ENCODE data around the gene PKD1L1.
"Not testable (repeated sequence)": the region's sequence is repeated elsewhere in the genome, so short reads cannot be mapped to it uniquely, and the experiment has no call there.

PKD1L1 gene

GRCh38 chr7:47935336-47935735, 12.9 kb downstream of the PKD1L1 start:
- Histone ChIP-seq H3K9me3 (ENCODE audit: insufficient read depth, low read depth, low read length) (no peaks in the 10 kb centered on the region), H3K27me3 (ENCODE audit: insufficient read depth, low read length) (no peaks in the 10 kb centered on the region), H3K36me3 (ENCODE audit: insufficient read depth, low read depth, low read length) (no peaks in the 10 kb centered on the region), H3K9ac (ENCODE audit: low read depth, low read length) (no peak overlapping the region), H3K4me1 (ENCODE audit: insufficient read depth, low read length) (peaks cover 4% of the 10 kb centered on the region; the same call in 1 of the 2 replicates), H3K27ac (ENCODE audit: low read length) (no peak overlapping the region), H3K4me3 (ENCODE audit: low read length) (no peak overlapping the region)

DNA sequence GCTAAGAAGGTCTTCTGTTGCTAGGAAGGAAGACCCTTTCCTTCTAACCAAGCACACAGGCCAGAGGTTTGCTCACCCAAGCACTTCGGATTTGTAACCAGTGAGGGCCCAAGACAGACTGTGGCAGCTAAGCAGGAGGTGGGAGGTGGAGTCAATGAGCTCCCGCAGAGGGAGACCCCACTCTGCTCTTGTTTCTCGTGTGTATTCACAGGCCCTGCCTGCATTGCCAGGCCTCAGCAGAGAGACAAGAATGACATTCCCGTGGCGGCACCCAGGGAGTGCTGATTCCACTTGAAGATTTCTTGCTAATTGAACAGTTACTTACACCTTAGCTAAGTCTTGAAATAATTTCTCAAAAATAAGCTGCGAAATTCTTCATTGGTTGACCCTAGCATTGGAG, 13.4 kb downstream of the PKD1L1 start:
- no peak overlapping the region for H3K9ac ChIP-seq (ENCODE audit: low read depth, low read length)
- H3K27ac ChIP-seq (ENCODE audit: low read length), result no peak overlapping the region
- H3K4me3 ChIP-seq (ENCODE audit: low read length), result no peak overlapping the region
- peaks cover 4% of the 10 kb centered on the region; the same call in 1 of the 2 replicates for H3K4me1 ChIP-seq (ENCODE audit: insufficient read depth, low read length)
- no peaks in the 10 kb centered on the region for H3K27me3 ChIP-seq (ENCODE audit: insufficient read depth, low read length)
- no peaks in the 10 kb centered on the region for H3K36me3 ChIP-seq (ENCODE audit: insufficient read depth, low read depth, low read length)
- no peaks in the 10 kb centered on the region for H3K9me3 ChIP-seq (ENCODE audit: insufficient read depth, low read depth, low read length)

- Histone ChIP-seq H3K4me3 (ENCODE audit: low read length) (no peak overlapping the region), H3K27ac (ENCODE audit: low read length) (no peak overlapping the region), H3K27me3 (ENCODE audit: insufficient read depth, low read length) (no peaks in the 10 kb centered on the region), H3K9me3 (ENCODE audit: insufficient read depth, low read depth, low read length) (no peaks in the 10 kb centered on the region), H3K4me1 (ENCODE audit: insufficient read depth, low read length) (peaks cover 4% of the 10 kb centered on the region; the same call in 1 of the 2 replicates), H3K9ac (ENCODE audit: low read depth, low read length) (no peak overlapping the region), H3K36me3 (ENCODE audit: insufficient read depth, low read depth, low read length) (no peaks in the 10 kb centered on the region)
Observed at GRCh38 chr7:47933215-47933614, 15.1 kb downstream of the PKD1L1 start.

GRCh38 chr7:47932466-47933037, 15.7 kb downstream of the PKD1L1 start:
- Histone ChIP-seq H3K9ac (ENCODE audit: low read depth, low read length) (no peak overlapping the region), H3K4me1 (ENCODE audit: insufficient read depth, low read length) (peaks cover 4% of the 10 kb centered on the region; the same call in 1 of the 2 replicates), H3K27me3 (ENCODE audit: insufficient read depth, low read length) (no peaks in the 10 kb centered on the region), H3K4me3 (ENCODE audit: low read length) (no peak overlapping the region), H3K27ac (ENCODE audit: low read length) (no peak overlapping the region), H3K9me3 (ENCODE audit: insufficient read depth, low read depth, low read length) (no peaks in the 10 kb centered on the region), H3K36me3 (ENCODE audit: insufficient read depth, low read depth, low read length) (no peaks in the 10 kb centered on the region)

DNA sequence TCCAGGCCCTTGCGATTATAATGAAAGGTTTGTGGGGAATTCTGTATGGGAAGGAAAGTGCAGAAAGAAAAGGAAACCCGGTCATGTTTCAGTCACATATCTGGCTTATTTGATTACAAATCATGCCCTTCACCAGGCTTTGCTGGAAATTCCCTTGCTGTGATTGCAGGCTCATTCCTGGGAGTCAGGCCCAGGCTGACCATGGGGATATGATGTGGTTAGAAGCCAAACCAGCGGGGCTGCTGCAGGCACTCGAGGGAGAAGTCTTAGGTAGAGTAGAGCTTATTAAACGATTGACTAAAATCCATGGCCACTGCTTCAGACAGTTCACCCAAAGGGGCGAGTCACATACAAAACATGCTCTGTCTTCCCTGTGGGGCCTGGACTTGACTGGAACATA, 16.2 kb downstream of the PKD1L1 start:
- Histone ChIP-seq H3K4me1 (ENCODE audit: insufficient read depth, low read length) (peaks cover 4% of the 10 kb centered on the region; the same call in 1 of the 2 replicates), H3K27ac (ENCODE audit: low read length) (no peak overlapping the region), H3K4me3 (ENCODE audit: low read length) (no peak overlapping the region), H3K9me3 (ENCODE audit: insufficient read depth, low read depth, low read length) (no peaks in the 10 kb centered on the region), H3K27me3 (ENCODE audit: insufficient read depth, low read length) (no peaks in the 10 kb centered on the region), H3K9ac (ENCODE audit: low read depth, low read length) (no peak overlapping the region), H3K36me3 (ENCODE audit: insufficient read depth, low read depth, low read length) (no peaks in the 10 kb centered on the region)

DNA sequence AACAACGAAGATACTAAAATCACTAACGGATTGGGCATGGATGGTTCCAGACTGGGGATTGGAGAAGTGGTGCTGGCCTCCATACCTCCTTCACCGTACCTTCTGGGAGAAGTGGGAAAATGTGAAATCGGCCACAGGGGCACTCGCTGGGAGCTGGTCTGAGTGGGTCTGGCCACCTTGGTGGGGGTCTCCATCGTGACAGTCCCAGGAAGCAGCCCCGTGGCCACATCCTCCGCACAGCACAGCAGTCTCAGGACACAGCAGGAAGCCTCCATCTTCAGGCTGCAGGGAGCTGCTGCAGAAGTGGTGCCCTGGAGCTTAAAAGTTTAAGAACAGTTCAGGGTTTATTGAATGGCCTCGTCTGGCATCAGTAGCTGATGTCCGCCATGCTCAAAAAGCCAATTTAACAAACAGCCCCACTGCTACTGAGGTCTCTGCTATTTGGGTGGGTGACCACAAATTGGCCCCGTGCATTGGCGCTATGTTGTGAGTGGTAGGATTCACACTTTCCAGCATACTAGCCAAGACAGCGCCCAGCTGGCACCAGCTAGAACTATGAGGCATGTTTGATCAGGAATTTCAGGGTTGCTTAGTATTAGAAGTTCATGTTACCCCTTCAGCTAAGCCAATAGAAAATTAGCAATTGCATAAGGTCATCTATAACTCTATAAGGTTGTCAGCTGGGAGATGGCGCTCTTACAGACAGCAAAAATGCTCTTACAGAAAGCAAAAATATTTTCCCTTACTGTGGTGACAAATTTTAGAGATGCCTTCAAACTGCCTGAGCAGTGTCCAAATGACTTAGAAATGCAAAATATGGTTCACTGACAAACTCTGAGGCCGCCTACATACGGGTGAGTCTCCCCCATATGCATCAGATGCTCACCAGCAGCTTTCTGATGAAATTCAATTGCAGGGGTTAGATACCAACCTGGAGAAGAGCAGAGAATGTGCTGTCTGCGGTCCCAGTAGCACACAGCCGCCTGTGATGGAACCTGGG, 17.0 kb downstream of the PKD1L1 start:
- H3K36me3 ChIP-seq (ENCODE audit: insufficient read depth, low read depth, low read length), result no peaks in the 10 kb centered on the region
- no peak overlapping the region for H3K4me3 ChIP-seq (ENCODE audit: low read length)
- H3K9me3 ChIP-seq (ENCODE audit: insufficient read depth, low read depth, low read length), result no peaks in the 10 kb centered on the region
- H3K9ac ChIP-seq (ENCODE audit: low read depth, low read length), result no peak overlapping the region
- H3K27me3 ChIP-seq (ENCODE audit: insufficient read depth, low read length), result no peaks in the 10 kb centered on the region
- H3K27ac ChIP-seq (ENCODE audit: low read length), result no peak overlapping the region
- H3K4me1 ChIP-seq (ENCODE audit: insufficient read depth, low read length), result no peaks in the 10 kb centered on the region; the same call in 1 of the 2 replicates

DNA sequence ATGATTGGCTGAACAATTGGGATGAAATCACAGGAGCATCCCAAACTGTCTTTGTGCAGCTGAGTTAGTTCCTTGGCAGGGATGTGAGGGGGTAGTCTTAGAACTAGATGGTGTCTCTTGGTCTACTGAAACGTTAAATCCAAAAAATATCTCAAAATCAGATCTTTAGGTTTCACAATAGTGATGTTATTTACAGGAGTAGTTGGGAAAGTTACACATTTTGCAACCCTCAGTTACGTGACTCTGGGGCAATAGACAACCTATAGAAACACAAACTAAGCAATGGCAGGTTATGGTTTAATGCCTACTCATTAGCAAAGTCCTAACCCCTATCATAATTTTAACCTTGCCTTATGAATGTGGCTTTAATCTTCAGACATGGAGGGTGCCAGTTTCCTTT, 24.0 kb downstream of the PKD1L1 start:
- Histone ChIP-seq H3K4me1 (ENCODE audit: insufficient read depth, low read length) (no peaks in the 10 kb centered on the region; the same call in 1 of the 2 replicates), H3K27ac (ENCODE audit: low read length) (no peak overlapping the region), H3K9ac (ENCODE audit: low read depth, low read length) (no peak overlapping the region), H3K36me3 (ENCODE audit: insufficient read depth, low read depth, low read length) (no peaks in the 10 kb centered on the region), H3K4me3 (ENCODE audit: low read length) (no peak overlapping the region), H3K27me3 (ENCODE audit: insufficient read depth, low read length) (no peaks in the 10 kb centered on the region), H3K9me3 (ENCODE audit: insufficient read depth, low read depth, low read length) (no peaks in the 10 kb centered on the region)

DNA sequence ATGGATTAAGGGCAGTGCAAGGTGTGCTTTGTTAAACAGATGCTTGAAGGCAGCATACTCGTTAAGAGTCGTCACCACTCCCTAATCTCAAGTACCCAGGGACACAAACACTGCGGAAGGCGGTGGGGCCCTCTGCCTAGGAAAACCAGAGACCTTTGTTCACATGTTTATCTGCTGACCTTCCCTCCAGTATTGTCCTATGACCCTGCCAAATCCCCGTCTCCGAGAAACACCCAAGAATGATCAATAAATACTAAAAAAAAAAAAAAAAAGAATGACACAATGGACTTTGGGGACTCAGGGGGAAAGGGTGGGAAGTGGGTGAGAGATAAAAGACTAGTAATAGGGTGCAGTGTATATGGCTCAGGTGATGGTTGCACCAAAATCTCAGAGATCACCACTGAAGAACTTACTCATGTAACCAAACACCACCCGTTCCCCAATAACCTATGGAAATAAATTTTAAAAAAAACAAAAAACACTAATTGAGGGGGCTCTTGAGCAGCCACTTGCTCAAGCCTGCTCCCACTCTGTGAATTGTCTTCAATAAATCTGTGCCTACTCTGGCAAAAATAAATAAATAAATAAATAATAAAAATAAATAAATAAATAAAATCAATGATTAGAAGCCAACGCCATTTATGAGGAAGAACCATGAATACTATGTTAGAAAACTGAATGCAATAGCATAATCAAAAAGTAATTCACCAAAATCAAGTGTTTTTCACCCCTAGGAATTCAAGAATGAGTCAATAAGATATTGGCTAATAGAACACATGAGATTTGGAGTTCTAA, 25.0 kb downstream of the PKD1L1 start:
- not testable (repeated sequence) for H3K9me3 ChIP-seq (ENCODE audit: insufficient read depth, low read depth, low read length); H3K4me3 ChIP-seq (ENCODE audit: low read length); H3K36me3 ChIP-seq (ENCODE audit: insufficient read depth, low read depth, low read length)

DNA sequence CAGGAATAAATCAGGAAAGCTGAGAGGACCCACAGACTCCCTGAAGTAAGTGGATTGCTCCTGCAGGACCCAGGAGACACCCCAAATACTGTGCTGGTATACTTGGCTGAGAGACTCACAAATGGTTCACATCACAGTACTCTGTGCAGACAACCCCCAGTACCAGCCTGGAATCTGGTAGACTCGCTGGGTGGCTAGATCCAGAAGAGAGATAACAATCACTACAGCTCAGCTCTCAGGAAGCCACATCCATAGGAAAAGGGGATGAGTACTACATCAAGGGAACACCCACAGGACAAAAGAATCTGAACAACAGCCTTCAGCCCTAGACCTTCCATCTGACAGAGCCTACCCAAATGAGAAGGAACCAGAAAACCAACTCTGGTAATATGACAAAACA, 31.8 kb downstream of the PKD1L1 start:
- not testable (repeated sequence) for H3K36me3 ChIP-seq (ENCODE audit: insufficient read depth, low read depth, low read length); H3K4me3 ChIP-seq (ENCODE audit: low read length); H3K4me1 ChIP-seq (ENCODE audit: insufficient read depth, low read length); H3K27ac ChIP-seq (ENCODE audit: low read length); H3K27me3 ChIP-seq (ENCODE audit: insufficient read depth, low read length); H3K9ac ChIP-seq (ENCODE audit: low read depth, low read length); H3K9me3 ChIP-seq (ENCODE audit: insufficient read depth, low read depth, low read length)

More for the DNA sequence above, 25.0 kb downstream of the PKD1L1 start:
- H3K27me3 ChIP-seq (ENCODE audit: insufficient read depth, low read length); H3K4me1 ChIP-seq (ENCODE audit: insufficient read depth, low read length); H3K27ac ChIP-seq (ENCODE audit: low read length); H3K9ac ChIP-seq (ENCODE audit: low read depth, low read length): not testable (repeated sequence)

GRCh38 chr7:47915616-47915976, 32.7 kb downstream of the PKD1L1 start:
- H3K4me3 ChIP-seq (ENCODE audit: low read length), result no peak overlapping the region
- peaks cover 8% of the 10 kb centered on the region; the same call in 1 of the 2 replicates for H3K4me1 ChIP-seq (ENCODE audit: insufficient read depth, low read length)
- H3K27me3 ChIP-seq (ENCODE audit: insufficient read depth, low read length), result no peaks in the 10 kb centered on the region
- no peaks in the 10 kb centered on the region for H3K36me3 ChIP-seq (ENCODE audit: insufficient read depth, low read depth, low read length)
- no peak overlapping the region for H3K9ac ChIP-seq (ENCODE audit: low read depth, low read length)
- H3K9me3 ChIP-seq (ENCODE audit: insufficient read depth, low read depth, low read length), result no peaks in the 10 kb centered on the region
- H3K27ac ChIP-seq (ENCODE audit: low read length), result no peak overlapping the region

DNA sequence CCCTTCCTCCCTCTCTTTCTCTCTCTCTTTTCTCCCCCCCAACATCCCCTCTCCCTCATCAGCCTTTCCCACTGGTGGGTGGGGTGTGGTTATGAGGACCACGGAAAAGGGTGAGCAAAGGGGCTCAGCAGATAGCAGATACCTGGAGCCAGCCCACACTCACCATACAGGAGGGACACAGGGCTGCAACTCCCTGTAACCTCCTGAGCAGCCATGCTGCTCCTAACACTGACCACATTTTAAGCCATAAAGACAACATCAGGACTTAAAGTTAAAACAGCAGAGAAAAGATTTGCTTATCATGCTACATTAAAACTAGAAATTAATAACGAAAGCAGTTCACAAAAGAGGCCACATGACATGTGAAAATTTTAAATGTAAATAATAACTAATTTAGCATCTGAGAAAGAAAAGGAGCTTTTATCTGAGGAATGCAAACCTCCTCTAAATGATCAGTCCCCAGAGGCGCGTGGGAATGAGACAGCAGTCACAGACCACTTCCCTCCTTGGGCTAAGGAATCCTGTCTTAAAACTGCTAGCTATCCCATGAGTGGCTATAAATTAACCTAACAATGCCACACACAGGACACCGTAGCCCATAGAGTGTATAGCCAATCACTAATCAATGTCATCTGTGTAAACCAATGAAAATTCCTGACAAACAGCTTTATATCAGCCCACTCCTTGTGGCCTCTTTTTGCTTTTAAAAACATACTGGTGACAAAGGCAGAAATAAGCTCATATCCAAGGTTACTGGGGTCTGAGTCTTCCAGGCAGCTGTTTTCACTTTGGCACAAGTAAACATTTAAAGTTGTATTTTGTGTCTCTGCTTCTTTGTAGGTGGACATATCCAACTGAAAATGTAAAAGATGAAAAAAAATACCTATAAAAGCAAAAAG, 33.3 kb downstream of the PKD1L1 start:
- H3K9me3 ChIP-seq (ENCODE audit: insufficient read depth, low read depth, low read length), result no peaks in the 10 kb centered on the region
- H3K27me3 ChIP-seq (ENCODE audit: insufficient read depth, low read length), result no peaks in the 10 kb centered on the region
- H3K27ac ChIP-seq (ENCODE audit: low read length), result no peak overlapping the region
- peak overlapping the region; percentile 22; the same call in 1 of the 2 replicates for H3K9ac ChIP-seq (ENCODE audit: low read depth, low read length)
- no peak overlapping the region for H3K4me3 ChIP-seq (ENCODE audit: low read length)
- peaks cover 8% of the 10 kb centered on the region; the same call in 1 of the 2 replicates for H3K4me1 ChIP-seq (ENCODE audit: insufficient read depth, low read length)
- H3K36me3 ChIP-seq (ENCODE audit: insufficient read depth, low read depth, low read length), result no peaks in the 10 kb centered on the region

All from iPS-20b (cell line).